Left ventricle myocardium inferior (tissue), 1 donor: ENCODE data around the gene RAB11FIP2. TPM values are rescaled to one million over a fixed set of nuclear protein-coding genes. Genes with fewer than 3 reads are reported as not detected.

Experiments
- DNase-seq: peaks from one replicate; pipeline ENCODE4 v3.0.0-alpha.2; 2020
- H3K27ac ChIP-seq: fragments of 200-600 bp; replicated peaks from 2 replicates; pipeline ENCODE4 v1.8.0; 2021
- H3K27me3 ChIP-seq: fragments of 200-600 bp; 2 replicates; pipeline ENCODE4 v1.8.0; 2021; ENCODE audit warnings: low read depth
- H3K36me3 ChIP-seq: fragments of 200-600 bp; 2 replicates; pipeline ENCODE4 v1.8.0; 2021
- H3K4me1 ChIP-seq: fragments of 200-600 bp; 2 replicates; pipeline ENCODE4 v1.8.0; 2021
- H3K4me3 ChIP-seq: fragments of 200-600 bp; 2 replicates; pipeline ENCODE4 v1.8.0; 2021; ENCODE audit warnings: mild to moderate bottlenecking, moderate library complexity
- H3K9me3 ChIP-seq: fragments of 200-600 bp; replicated peaks from 2 replicates; pipeline ENCODE4 v1.8.0; 2021
- intact Hi-C: fragments of 100-400 bp; cut with micrococcal nuclease; formaldehyde crosslinking; loops from one replicate; pipeline ENCODE4 v1.11.0; 2022
- total RNA-seq: library from RNA; stranded (reverse); fragmentation: NEBNext Ultra II Directional; extraction: Animal tissue kit (Norgen Biotek cat#: 25700); gene quantifications from one replicate; pipeline ENCODE4 v1.2.1, GENCODE V29; 2021
- TF ChIP-seq, protein P1 (sequence below): fragments of 200-600 bp; IDR thresholded peaks from 2 replicates; pipeline ENCODE4 v1.8.0; 2021; ENCODE audit warnings: antibody characterized with exemption, mild to moderate bottlenecking, borderline replicate concordance
- donor health status: DM: no; HTN: yes; CAD: no; lungs with severe emphysema.

Gene RAB11FIP2
- total RNA-seq, 1 donor from 2014 or later: 9.0 TPM

DNA sequence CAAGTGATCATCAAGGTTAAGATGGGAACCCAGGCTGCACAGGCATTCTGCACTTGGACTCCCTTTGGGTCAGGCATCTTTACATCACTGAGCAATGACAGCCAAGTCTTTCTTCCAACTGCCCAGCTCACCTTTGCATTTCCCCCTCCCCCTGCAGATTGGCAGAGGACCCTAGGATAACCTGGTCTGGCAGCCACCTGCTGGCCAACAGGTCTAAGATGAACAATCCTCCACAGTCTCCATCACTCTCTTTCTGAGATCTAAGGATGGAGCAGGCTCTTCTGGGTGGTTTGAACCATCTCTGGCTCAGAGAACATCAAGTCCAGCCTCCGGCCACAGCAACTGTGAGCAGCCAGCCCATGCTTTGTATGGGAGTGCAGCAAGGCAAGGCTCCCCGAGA lies 75.8 kb downstream of the RAB11FIP2 start:
- no peaks in the 10 kb centered on the region for H3K36me3 ChIP-seq
- DNase-seq: no peak
- H3K27me3 ChIP-seq: peaks cover 10% of the 10 kb centered on the region
- no peaks in the 10 kb centered on the region for H3K4me1 ChIP-seq
- no peak overlapping the region for H3K27ac ChIP-seq
- H3K4me3 ChIP-seq: no peak overlapping the region
- H3K9me3 ChIP-seq: peaks cover 4% of the 10 kb centered on the region
- intact Hi-C loops: no loop called here
- TF ChIP-seq, protein P1, sequence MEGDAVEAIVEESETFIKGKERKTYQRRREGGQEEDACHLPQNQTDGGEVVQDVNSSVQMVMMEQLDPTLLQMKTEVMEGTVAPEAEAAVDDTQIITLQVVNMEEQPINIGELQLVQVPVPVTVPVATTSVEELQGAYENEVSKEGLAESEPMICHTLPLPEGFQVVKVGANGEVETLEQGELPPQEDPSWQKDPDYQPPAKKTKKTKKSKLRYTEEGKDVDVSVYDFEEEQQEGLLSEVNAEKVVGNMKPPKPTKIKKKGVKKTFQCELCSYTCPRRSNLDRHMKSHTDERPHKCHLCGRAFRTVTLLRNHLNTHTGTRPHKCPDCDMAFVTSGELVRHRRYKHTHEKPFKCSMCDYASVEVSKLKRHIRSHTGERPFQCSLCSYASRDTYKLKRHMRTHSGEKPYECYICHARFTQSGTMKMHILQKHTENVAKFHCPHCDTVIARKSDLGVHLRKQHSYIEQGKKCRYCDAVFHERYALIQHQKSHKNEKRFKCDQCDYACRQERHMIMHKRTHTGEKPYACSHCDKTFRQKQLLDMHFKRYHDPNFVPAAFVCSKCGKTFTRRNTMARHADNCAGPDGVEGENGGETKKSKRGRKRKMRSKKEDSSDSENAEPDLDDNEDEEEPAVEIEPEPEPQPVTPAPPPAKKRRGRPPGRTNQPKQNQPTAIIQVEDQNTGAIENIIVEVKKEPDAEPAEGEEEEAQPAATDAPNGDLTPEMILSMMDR: no peak

DNA sequence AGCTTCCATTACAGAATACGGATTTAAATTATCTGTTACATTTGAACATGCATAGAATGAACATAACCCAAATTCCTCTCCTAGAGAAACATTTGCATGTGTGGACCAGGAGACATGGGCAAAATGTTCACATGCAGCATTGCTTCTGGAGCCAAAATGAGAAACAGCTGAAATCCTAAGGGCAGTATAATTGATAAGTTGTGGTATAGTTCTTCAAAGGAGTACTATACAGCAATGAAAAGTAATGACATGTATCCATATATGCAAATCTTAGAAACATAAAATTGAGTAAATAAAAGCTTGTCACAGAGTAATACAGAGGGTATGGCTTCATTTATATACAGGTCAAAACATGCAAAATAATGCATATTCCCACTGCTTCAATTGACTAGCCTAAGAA lies 77.1 kb downstream of the RAB11FIP2 start:
- DNase-seq: no peak
- H3K4me3 ChIP-seq: no peak overlapping the region
- peaks cover 4% of the 10 kb centered on the region for H3K9me3 ChIP-seq
- H3K27me3 ChIP-seq: peaks cover 10% of the 10 kb centered on the region
- H3K36me3 ChIP-seq: no peaks in the 10 kb centered on the region
- no peaks in the 10 kb centered on the region for H3K4me1 ChIP-seq
- intact Hi-C loops: no loop called here
- TF ChIP-seq, protein P1: no peak
- no peak overlapping the region for H3K27ac ChIP-seq

DNA sequence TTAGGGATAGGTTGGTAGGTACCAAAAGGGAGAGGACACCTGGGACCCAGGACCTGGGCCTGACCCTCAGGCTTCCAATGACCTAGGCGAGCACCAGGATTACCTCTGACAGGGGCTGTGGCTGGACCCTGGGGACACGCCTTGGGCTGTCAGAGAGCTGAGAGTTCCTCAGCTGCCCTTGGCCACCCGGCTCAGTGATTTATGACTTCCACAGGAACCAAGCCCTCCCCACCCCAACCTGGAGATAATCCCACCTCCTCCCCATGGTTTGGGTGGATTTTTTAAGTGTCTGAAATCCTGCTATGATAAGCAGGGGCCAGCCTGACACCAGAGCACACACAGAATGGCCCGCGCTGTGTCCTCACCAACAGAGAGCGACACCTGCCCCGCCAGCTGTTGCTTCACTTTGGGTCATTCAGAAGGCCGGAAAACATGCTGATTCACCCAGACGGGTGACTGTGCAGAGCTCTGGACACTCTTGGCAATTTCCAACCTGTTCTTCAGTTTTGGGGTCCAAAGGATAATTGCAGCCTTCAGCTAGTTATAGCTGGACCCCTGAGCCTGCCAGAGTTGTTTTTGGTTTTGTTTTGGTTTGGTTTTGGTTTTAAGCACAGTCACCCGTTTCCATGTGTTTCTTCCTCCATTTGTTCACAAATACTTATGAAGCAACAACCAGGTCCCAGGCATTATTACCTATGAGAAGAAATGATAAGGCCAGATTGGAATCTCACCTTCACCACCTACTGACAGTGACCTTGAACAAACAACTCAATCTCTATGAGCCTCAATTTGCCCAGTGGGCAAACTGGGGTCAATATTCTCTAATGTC lies 78.2 kb downstream of the RAB11FIP2 start:
- Histone ChIP-seq H3K4me3 (no peak overlapping the region), H3K9me3 (peaks cover 4% of the 10 kb centered on the region), H3K27ac (no peak overlapping the region), H3K4me1 (no peaks in the 10 kb centered on the region), H3K27me3 (peaks cover 10% of the 10 kb centered on the region), H3K36me3 (no peaks in the 10 kb centered on the region)
- no peak for DNase-seq
- TF ChIP-seq, protein P1: no peak
- intact Hi-C loops: no loop called here

DNA sequence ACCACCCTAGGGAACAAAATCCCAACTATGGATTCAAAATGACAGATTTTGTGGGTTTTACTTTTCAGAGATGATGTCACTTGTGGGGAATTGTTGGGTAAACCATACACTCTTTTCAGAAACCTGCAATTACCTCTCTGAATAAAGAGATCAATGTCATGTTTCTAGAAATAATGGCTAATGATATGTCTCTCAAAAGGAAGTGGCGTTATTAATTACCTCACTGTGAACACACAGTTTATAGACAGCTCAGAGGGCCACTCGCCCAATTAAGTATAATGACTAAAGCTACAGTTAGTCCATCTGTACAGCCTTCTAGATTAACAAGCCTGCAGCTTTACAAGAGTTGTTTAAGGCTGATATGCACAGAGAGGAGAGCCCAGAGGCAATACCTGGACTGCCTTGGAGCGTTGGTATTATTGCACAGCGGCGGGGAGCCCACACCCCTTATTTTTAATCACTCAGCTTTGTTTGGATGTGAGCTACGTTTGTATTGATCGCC lies 79.5 kb downstream of the RAB11FIP2 start:
- H3K4me1 ChIP-seq: no peaks in the 10 kb centered on the region
- no peak overlapping the region for H3K27ac ChIP-seq
- H3K4me3 ChIP-seq: no peak overlapping the region
- H3K9me3 ChIP-seq: peaks cover 4% of the 10 kb centered on the region
- TF ChIP-seq, protein P1: no peak
- peaks cover 10% of the 10 kb centered on the region for H3K27me3 ChIP-seq
- DNase-seq: no peak
- H3K36me3 ChIP-seq: no peaks in the 10 kb centered on the region
- intact Hi-C loops: no loop called here

DNA sequence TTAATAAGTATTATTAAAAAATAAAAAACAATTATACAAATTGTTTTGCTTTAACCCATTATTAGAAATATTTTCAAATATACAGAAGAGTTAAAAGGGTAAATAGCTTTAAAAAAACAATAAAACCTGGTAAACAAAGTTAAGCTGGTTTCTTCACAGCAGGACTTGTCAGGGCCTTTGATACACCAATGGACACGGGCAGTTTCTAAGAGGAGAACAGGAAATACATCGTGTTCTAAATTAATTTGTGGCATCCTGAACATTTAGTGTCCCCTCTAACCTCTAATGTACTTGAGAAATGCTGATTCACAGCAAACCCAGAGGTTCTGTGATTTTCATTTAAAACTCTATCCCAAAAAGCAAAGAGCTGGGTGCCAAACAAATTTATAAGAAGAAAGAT lies 80.8 kb downstream of the RAB11FIP2 start:
- intact Hi-C loops: no loop called here
- H3K36me3 ChIP-seq: no peaks in the 10 kb centered on the region

More for the DNA sequence above, 80.8 kb downstream of the RAB11FIP2 start:
- no peak overlapping the region for H3K27ac ChIP-seq
- peaks cover 4% of the 10 kb centered on the region for H3K9me3 ChIP-seq
- H3K4me1 ChIP-seq: no peaks in the 10 kb centered on the region
- H3K4me3 ChIP-seq: no peak overlapping the region
- TF ChIP-seq, protein P1: no peak
- DNase-seq: no peak
- peaks cover 10% of the 10 kb centered on the region for H3K27me3 ChIP-seq
